HepG2 (cell line): ENCODE measurements around the gene DOC2A. TPM values are rescaled to one million over a fixed set of nuclear protein-coding genes. Genes with fewer than 3 reads are reported as not detected.

ENCODE experiments used
- ARHGAP35 ChIP-seq: sonication (generic); formaldehyde crosslinking; IDR thresholded peaks from 2 replicates; pipeline ENCODE4 v1.9.0; 2022; ENCODE audit warnings: mild to moderate bottlenecking, inconsistent platforms, moderate library complexity, missing genetic modification reagents, borderline replicate concordance
- ARNT2 ChIP-seq: sonication (generic); formaldehyde crosslinking; IDR thresholded peaks from 2 replicates; pipeline ENCODE4 v1.8.0; 2022; ENCODE audit warnings: mild to moderate bottlenecking, low read depth, missing genetic modification reagents, moderate library complexity
- FOXA1 ChIP-seq, 2 experiments: fragments of 450-650 bp in 1 of 2; sonication (generic) in 1 of 2; formaldehyde crosslinking in 1 of 2; IDR thresholded peaks; 2 replicates each; pipeline versions ENCODE4 v1.4.0 to v1.6.1; 2016 to 2020; ENCODE audit warnings: missing genetic modification reagents in 1 of 2
- FOXA3 ChIP-seq: IDR thresholded peaks from 2 replicates; pipeline ENCODE4 v1.6.1; 2016; ENCODE audit warnings: missing genetic modification reagents, missing compliant biosample characterization
- FOXK2 ChIP-seq: fragments of 450-650 bp; IDR thresholded peaks from 2 replicates; pipeline ENCODE4 v1.6.1; 2016
- HOXA3 ChIP-seq: sonication (generic); formaldehyde crosslinking; IDR thresholded peaks from 2 replicates; pipeline ENCODE4 v1.5.0; 2020; ENCODE audit warnings: missing genetic modification reagents
- KDM2A ChIP-seq: sonication (generic); formaldehyde crosslinking; IDR thresholded peaks from 2 replicates; pipeline ENCODE4 v1.4.0; 2020; ENCODE audit warnings: low read depth, missing genetic modification reagents, borderline replicate concordance
- MTA1 ChIP-seq: sonication (generic); formaldehyde crosslinking; IDR thresholded peaks from 2 replicates; pipeline ENCODE4 v1.4.0; 2020; ENCODE audit warnings: missing genetic modification reagents, mild to moderate bottlenecking, borderline replicate concordance
- NR2F6 ChIP-seq, 2 experiments: IDR thresholded peaks; 2 replicates each; pipeline ENCODE4 v1.6.1; 2016; ENCODE audit warnings: antibody characterized with exemption in 1 of 2, mild to moderate bottlenecking in 1 of 2
- RFX5 ChIP-seq: IDR thresholded peaks from 2 replicates; pipeline ENCODE4 v1.6.1; 2011; ENCODE audit warnings: low read depth, low read length, improper control_type of control experiment
- ZBTB7B ChIP-seq: sonication (generic); formaldehyde crosslinking; IDR thresholded peaks from 2 replicates; pipeline ENCODE4 v1.4.0; 2020; ENCODE audit warnings: missing genetic modification reagents
- ZNF232 ChIP-seq: sonication (generic); formaldehyde crosslinking; IDR thresholded peaks from 2 replicates; pipeline ENCODE4 v1.4.0; 2020; ENCODE audit warnings: missing genetic modification reagents, borderline replicate concordance
- ZNF274 ChIP-seq: sonication (generic); formaldehyde crosslinking; IDR thresholded peaks from 2 replicates; pipeline ENCODE4 v1.5.1; 2020; ENCODE audit warnings: mild to moderate bottlenecking, missing genetic modification reagents
- ZNF430 ChIP-seq: sonication (generic); formaldehyde crosslinking; IDR thresholded peaks from 2 replicates; pipeline ENCODE4 v1.9.0; 2021; ENCODE audit warnings: mild to moderate bottlenecking, missing genetic modification reagents
- ZNF652 ChIP-seq: IDR thresholded peaks from 2 replicates; pipeline ENCODE4 v1.6.1; 2016; ENCODE audit warnings: low read depth, borderline replicate concordance
- ZNF737 ChIP-seq: sonication (generic); formaldehyde crosslinking; IDR thresholded peaks from 2 replicates; pipeline ENCODE4 v1.5.0; 2020; ENCODE audit warnings: missing genetic modification reagents, mild to moderate bottlenecking, borderline replicate concordance
- polyA plus RNA-seq, 8 experiments: library from polyadenylated mRNA; depleted of rRNA in 3 of 8; stranded (reverse) in 7 of 8; unstranded in 1 of 8; fragments of >200 nt; fragmentation: Illumina TruSeq in 4 of 8; extraction: Trizol in 4 of 8; gene quantifications; 2 replicates each; pipeline versions ENCODE4 v1.2.1 to v1.2.3, GENCODE V29; 2011 to 2016; ENCODE audit warnings: low read depth in 4 of 8, missing spikeins in 1 of 8, mixed read lengths in 1 of 8; ENCODE audit not compliant: insufficient read depth in 1 of 8
- total RNA-seq, 5 experiments: library from RNA; depleted of rRNA; stranded (reverse); fragments of >200 nt; fragmentation: Illumina TruSeq; extraction: Trizol; gene quantifications; 2 replicates each; pipeline ENCODE4 v1.2.3, GENCODE V29; 2016; ENCODE audit warnings: low read depth in 1 of 5
- TF ChIP-seq, protein P1 (sequence below): sonication (generic); formaldehyde crosslinking; IDR thresholded peaks from 2 replicates; pipeline ENCODE4 v1.5.0; 2020; ENCODE audit warnings: mild to moderate bottlenecking, missing genetic modification reagents, borderline replicate concordance
- TF ChIP-seq, protein P2 (sequence below): sonication (generic); formaldehyde crosslinking; IDR thresholded peaks from 2 replicates; pipeline ENCODE4 v1.4.0; 2020; ENCODE audit warnings: missing genetic modification reagents, borderline replicate concordance

Gene DOC2A
- total and polyA plus RNA-seq, 2 of the 13 experiments (the other 11 are each of a cell fraction or from before 2014, with no cell fraction given) = 0.15 to 0.55 TPM

DNA sequence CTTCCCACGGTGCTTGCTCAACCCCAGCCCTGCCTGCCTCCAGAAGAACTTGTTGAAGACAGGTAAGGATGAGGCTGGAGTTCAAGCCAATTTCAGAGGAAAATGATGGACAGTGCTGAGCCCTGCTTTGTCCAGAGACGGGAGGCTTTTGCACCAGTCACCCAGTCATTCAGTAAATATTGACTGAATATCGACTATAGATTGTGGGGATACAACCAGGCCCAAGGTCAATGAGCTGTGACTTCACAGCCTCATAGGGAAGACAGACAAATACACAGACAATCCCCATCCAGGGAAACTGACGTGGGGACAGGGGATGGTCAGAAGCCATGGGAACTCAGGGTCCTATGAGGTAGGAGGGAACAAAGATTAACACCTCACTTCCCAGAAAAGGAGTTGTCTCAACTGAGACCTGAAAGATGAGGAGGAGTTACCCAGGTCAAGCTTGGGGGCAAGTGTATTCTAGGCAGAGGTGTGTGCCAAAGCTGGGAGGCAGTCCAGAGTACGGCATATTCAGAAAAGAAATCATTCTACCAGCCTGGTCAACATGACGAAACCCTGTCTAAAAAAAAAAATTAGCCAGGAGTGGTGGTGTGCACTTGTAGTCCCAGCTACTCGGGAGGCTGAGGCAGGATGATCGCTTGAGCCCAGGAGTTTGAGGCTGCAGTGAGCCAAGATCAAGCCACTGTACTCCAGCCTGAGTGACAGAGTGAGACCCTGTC is 5.9 kb upstream of the DOC2A start (continued):
- TF ChIP-seq, protein P1, sequence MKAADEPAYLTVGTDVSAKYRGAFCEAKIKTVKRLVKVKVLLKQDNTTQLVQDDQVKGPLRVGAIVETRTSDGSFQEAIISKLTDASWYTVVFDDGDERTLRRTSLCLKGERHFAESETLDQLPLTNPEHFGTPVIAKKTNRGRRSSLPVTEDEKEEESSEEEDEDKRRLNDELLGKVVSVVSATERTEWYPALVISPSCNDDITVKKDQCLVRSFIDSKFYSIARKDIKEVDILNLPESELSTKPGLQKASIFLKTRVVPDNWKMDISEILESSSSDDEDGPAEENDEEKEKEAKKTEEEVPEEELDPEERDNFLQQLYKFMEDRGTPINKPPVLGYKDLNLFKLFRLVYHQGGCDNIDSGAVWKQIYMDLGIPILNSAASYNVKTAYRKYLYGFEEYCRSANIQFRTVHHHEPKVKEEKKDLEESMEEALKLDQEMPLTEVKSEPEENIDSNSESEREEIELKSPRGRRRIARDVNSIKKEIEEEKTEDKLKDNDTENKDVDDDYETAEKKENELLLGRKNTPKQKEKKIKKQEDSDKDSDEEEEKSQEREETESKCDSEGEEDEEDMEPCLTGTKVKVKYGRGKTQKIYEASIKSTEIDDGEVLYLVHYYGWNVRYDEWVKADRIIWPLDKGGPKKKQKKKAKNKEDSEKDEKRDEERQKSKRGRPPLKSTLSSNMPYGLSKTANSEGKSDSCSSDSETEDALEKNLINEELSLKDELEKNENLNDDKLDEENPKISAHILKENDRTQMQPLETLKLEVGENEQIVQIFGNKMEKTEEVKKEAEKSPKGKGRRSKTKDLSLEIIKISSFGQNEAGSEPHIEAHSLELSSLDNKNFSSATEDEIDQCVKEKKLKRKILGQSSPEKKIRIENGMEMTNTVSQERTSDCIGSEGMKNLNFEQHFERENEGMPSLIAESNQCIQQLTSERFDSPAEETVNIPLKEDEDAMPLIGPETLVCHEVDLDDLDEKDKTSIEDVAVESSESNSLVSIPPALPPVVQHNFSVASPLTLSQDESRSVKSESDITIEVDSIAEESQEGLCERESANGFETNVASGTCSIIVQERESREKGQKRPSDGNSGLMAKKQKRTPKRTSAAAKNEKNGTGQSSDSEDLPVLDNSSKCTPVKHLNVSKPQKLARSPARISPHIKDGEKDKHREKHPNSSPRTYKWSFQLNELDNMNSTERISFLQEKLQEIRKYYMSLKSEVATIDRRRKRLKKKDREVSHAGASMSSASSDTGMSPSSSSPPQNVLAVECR (CRISPR knock-in tag) = peak; percentile 25; the same call in 1 of the 2 replicates
- TF ChIP-seq ARHGAP35 (CRISPR knock-in tag) (no peak), ZBTB7B (0 out of 2 replicates have a peak, but pooled peaks have one; percentile 40), ZNF232 (CRISPR knock-in tag) (no peak), NR2F6 (IDR thresholded peaks at IDR 0.05) (no peak), NR2F6 (CRISPR knock-in tag; IDR thresholded peaks at IDR 0.05) (peak; percentile 22; the same call in 1 of the 2 replicates), ZNF737 (no peak), HOXA3 (CRISPR knock-in tag) (0 out of 2 replicates have a peak, but pooled peaks have one; percentile 10), KDM2A (CRISPR knock-in tag) (0 out of 2 replicates have a peak, but pooled peaks have one; percentile 34), RFX5 (no peak), MTA1 (CRISPR knock-in tag) (no peak), FOXA3 (CRISPR knock-in tag) (peak; percentile 90), ZNF652 (CRISPR knock-in tag) (peak; percentile 65), ARNT2 (no peak), FOXK2 (no peak), ZNF274 (CRISPR knock-in tag) (0 out of 2 replicates have a peak, but pooled peaks have one; percentile 6), ZNF430 (no peak), FOXA1 (IDR thresholded peaks at IDR 0.05) (no peak), FOXA1 (CRISPR knock-in tag; IDR thresholded peaks at IDR 0.05) (peak; percentile 40; the same call in 1 of the 2 replicates)
- TF ChIP-seq, protein P2, sequence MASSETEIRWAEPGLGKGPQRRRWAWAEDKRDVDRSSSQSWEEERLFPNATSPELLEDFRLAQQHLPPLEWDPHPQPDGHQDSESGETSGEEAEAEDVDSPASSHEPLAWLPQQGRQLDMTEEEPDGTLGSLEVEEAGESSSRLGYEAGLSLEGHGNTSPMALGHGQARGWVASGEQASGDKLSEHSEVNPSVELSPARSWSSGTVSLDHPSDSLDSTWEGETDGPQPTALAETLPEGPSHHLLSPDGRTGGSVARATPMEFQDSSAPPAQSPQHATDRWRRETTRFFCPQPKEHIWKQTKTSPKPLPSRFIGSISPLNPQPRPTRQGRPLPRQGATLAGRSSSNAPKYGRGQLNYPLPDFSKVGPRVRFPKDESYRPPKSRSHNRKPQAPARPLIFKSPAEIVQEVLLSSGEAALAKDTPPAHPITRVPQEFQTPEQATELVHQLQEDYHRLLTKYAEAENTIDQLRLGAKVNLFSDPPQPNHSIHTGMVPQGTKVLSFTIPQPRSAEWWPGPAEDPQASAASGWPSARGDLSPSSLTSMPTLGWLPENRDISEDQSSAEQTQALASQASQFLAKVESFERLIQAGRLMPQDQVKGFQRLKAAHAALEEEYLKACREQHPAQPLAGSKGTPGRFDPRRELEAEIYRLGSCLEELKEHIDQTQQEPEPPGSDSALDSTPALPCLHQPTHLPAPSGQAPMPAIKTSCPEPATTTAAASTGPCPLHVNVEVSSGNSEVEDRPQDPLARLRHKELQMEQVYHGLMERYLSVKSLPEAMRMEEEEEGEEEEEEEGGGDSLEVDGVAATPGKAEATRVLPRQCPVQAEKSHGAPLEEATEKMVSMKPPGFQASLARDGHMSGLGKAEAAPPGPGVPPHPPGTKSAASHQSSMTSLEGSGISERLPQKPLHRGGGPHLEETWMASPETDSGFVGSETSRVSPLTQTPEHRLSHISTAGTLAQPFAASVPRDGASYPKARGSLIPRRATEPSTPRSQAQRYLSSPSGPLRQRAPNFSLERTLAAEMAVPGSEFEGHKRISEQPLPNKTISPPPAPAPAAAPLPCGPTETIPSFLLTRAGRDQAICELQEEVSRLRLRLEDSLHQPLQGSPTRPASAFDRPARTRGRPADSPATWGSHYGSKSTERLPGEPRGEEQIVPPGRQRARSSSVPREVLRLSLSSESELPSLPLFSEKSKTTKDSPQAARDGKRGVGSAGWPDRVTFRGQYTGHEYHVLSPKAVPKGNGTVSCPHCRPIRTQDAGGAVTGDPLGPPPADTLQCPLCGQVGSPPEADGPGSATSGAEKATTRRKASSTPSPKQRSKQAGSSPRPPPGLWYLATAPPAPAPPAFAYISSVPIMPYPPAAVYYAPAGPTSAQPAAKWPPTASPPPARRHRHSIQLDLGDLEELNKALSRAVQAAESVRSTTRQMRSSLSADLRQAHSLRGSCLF (CRISPR knock-in tag) = no peak
